KG1 (cell line): ENCODE results near the gene ANTXRL.
"Not testable (repeated sequence)": the region's sequence is repeated elsewhere in the genome, so short reads cannot be mapped to it uniquely, and the experiment has no call there.

Experiments used
- DNase-seq: peaks from one replicate; lab custom pipeline; 2025; lab: John Stamatoyannopoulos, UW

ANTXRL gene

DNA sequence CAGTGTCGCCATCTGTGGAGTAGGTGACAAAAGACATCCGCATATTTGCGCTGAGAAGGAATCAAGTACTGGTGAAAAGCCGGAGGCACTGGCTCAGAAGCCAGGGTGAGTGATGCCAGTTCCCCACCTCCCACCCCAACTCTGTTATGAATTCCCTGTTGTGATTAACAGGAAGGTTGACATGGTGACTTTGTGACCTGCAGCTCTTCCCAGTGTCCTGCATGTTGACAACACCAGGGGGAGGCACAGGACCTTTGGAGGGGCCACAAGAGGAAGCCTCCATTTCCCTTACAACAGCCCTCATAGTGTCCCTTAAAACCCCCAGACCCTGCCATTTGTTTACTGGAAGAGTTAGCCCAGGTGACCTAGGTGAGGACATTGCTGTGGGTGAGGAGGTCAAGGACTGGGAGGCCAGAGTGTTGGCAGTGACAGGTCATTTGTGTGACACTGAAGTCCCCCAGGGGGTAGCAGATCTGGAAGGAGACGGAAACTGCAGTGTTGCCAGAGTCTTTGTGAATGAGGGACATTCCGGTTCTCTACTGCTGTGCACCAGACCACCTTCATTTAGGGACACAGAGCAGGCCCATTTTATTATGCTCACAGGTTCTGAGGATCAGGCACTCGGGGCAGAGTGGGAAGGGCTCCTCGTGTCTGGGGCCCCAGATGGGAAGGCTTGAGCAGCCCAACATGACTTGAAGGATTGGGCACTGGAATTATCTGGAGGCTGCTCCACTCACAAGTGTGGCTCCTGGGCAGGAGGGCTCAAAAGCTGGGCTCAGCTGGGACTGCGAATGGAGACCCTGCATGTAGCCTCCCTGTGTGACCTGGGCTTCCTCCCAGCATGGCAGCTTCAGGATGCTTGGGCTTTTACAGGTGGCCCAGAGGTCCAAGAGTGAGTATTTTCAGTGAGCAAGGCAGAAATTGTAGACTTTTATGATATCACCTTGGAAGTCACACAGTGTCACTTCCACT, 13.0 kb upstream of the ANTXRL start:
- no peak for DNase-seq

DNA sequence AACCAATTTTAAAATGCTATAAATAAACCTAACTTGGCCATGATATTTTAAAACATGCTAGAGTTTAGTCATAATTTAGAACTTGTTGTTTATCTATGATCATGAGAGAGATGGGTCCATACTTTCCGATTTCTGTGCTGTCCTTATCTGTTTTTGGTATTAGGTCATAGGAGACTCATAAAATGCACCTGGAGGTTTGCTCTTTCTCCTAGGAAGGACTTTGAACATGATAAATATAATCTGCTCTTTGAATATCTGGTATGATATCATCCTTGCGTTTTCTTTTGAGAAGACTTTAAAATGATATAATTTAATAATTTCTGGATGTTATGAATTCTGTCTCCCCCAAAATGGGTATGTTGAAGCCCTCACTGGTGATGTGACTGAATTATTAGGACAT, 9.0 kb upstream of the ANTXRL start:
- DNase-seq = no peak

- DNase-seq = not testable (repeated sequence)
Observed at GRCh38 chr10:46282421-46282831, 4.4 kb upstream of the ANTXRL start.

GRCh38 chr10:46282842-46283574, 3.8 kb upstream of the ANTXRL start:
- no peak for DNase-seq

DNA sequence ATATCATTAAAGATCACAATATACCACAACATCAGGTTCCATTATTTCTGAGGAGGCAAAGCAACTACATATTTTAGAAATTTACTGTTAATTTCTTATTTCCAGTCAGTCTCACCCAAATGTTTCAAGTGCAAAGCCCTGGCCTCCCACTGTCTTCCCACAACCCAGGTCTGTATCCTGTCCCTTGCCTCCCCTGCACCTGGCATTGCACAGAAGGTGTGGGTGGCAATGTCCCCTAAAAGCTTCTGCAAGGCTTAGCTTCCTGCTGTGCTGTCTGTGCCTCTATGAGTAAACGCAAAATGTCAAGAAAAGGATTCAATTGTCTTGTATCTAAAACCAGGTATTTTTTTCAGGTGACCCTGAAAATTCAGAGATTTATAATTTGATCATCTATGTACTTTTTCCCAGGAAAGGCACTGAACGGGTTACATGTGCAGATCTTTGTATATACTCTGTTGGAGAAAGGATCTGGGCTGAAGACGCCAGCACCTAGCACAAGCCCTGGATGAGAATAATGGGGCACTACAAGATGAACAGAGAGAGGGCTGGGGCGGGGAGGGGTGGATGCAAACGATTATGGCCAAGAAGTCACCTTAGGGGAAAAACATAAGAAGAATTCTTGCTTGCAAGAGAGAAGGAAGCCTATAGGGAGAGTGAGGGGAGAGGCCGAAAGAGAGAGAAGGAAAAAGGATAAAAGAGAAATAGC, 3.1 kb upstream of the ANTXRL start:
- DNase-seq = no peak

DNA sequence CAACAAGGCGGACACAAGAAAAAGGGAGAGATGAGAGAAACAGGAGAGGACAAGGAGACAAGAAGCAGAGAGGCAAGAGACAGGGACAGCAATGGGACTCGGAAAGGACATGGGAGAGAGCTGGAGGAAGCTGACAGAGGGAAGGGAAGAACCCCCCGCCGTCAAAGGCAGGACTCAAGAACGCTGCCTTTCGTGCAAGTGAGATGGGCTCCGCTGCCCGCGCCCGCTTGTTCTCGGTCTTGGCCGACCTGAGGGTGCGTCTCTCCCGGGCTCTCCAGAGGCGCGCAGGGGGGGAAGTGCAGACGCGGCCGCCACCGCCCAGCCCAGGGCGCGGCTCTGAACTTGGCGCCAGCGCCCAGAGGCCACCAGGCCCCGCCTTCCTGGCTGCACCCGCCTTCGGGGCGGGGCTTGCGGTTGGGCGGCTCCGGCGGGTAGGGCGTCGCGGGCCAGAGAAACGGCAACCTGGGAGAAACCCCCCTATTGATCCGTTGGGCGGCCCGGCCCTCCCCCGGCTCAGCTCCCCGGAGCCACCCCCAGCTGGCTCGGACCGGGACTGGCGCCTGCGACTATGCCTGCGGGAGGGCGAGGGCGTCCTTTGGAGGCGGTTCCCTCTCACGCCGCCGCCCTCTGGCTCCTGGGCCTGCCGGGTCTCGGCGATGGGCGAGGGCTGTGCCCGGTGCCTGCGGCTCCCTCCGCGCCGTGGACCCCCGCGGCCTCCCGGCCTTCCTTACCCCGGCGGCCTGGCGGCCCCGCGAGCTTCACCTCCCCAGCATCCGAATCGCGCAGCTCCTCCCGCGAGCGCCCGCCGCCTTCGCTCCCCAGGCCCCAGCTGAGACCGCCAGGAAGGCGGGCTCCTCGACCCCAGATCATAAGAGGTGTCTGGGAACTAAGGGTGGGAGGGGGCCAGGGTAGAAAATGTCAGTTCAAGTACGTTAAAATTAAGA, 2.2 kb upstream of the ANTXRL start:
- peak; percentile 71 for DNase-seq

DNA sequence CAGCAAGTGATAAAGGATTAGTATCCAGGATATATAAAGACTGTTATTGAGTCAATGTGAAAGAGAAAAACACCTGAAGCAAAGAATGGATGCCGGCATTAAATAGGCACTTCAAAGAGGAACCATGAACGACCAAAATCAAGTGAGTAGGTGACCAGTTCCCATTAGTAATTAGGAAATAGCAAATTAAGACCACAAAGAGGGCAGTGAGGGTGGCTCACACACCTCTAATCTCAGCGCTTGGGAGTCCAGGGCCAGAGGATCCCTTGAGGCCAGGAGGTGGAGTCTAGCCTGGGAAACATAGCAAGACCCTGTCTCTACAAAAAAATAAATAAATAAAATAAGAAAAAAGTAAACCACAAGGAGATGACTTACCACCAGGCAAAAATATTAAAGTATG, 1.5 kb upstream of the ANTXRL start:
- no peak for DNase-seq

GRCh38 chr10:46285966-46286620, 704 bp upstream of the ANTXRL start:
- no peak for DNase-seq

GRCh38 chr10:46287846-46288477, 1.2 kb downstream of the ANTXRL start:
- no peak for DNase-seq

DNA sequence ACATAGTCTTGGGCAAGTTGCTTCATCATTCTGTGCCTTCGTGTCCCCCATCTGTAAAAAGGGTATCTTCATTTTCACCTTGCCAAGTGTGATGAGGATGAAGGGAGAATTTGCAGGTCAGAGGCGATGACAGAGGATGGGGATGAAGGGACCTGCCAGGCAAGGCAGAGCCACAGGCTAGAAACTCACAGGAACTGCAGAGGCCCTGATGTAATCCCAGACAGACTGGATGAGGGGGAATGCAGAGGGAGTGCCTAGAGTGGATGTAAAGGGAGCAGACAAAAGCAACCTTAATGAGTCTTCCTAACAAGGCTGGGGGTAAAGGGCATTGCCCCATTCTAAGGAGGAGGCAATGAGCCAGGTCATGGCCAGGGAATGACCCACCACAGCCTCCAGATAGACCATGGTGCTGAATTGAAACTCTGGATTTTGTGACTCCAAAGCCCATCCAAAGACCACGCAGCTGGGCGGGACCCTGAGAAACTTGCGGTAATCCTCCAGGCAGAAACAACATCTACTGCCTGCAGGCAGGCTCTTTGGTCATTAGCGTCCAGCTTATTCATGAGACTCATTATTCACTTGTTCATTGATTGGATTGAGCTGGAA, 1.9 kb downstream of the ANTXRL start:
- no peak for DNase-seq

DNA sequence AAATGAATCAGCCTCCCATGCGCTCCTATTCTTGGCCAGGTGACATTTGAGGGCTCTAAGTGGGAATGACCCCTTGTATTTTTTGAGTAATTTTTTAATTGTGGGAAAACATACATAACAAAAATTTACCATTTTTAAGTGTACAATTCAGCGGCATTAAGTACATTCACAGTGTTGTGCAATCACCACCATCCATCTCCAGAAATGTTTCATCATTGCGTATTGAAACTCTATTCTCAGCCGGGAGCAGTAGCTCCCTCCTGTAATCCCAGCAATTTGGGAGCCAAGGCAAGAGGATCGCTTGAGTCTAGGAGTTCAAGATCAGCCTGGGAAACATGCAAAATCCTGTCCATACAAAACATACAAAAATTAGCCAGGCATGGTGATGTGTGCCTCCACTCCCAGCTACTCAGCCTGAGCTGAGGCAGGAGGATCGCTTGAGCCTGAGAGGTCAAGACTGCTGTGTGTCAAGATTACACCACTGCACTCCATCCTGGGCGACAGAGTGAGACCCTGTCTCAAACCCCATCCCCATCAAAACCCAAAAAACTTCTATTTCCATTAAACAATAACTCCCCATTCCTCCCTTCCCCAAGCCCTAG, 2.5 kb downstream of the ANTXRL start:
- no peak for DNase-seq

GRCh38 chr10:46290101-46290886, 3.5 kb downstream of the ANTXRL start:
- no peak for DNase-seq

DNA sequence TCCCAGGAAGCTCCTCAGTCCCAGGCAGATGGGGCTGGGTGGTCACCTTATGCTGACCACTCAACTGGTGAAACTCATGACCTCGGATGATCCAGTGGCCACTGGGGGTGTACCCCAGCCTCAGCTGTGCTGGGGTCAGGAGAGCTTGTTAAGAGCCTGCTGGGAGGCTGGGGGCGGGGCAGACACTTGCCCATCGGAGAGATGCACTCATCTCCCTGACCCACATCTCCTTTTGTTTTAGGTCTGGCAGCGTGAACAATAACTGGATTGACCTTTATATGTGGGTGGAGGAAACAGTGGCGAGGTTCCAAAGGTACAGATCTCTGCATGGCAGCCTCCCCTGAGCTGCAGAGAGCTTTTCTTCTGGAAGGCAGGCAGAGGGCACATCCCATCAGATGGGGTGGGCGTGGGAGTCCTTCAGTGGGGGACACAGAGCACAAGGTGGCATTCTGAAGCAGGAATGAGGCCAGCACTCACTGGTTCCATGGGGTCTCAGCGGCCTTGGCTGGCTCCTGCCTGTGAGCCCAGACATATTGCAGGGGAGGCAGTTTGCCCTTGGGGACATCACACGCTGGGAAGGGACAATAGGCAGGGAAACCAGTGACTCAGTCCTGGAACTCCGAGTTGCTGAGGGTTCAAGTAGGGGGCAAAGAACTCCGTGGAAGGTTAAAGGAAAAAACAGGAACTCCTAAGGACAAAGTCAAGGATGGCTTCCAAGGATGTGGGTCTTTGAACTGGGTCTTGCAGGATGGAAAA, 5.2 kb downstream of the ANTXRL start:
- DNase-seq = no peak

GRCh38 chr10:46292573-46293023, 5.8 kb downstream of the ANTXRL start:
- DNase-seq = no peak

DNA sequence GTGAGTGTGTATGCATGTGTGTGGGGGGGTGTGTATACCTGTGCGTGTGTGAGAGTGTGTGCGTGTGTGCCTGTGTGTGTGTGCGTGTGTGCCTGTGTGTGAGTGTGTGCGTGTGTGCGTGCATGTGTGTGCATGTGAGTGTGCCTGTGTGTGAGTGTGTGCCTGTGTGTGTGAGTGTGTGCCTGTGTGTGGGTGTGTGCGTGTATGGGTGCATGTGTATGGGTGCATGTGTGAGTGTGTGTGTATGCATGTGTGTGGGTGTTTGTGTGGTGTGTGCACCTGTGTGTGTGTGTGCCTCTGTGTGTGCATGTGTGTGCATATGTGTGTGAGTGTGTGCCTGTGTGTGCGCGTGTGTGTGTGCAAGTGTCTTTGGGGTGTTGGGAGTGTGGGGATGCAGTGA, 6.4 kb downstream of the ANTXRL start:
- no peak for DNase-seq

DNA sequence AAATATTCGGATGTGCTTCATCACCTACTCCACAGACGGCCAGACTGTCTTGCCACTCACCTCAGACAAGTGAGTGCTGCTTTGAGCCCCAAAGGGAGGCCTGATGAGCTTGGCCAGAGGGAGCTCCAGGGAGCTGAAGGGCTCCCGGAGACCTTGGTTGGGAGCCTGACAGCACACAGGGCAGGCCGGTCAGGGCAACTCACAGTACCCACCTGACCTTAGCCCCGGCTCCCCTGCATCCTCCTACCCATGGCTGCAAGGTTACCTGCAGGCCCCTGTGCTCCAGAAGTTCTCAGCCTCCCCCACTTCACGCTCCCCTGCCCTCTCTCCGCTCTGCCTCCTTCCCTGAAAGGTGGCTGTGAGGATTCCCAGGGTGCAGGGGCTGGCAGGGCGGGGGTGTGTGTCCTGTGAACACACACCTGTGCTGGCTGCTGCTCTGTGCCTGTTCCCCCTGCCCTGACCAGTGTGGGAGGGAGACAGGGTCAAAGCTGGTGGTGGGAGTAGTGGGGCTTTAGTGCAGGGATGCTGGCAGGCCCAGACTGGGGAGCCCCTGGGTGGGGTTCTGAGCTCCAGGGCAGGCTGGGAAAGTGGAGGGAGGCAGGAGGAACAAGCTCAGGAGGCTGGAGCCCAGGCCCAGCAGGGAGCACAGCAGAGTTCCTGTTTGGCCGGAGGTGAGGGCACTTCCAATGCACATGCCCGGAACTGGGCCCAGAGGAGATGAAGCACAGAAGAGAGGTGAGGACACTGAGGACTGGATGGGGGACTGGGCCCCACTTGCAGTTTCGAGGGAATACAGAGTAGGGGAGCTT, 7.2 kb downstream of the ANTXRL start:
- DNase-seq = no peak

DNA sequence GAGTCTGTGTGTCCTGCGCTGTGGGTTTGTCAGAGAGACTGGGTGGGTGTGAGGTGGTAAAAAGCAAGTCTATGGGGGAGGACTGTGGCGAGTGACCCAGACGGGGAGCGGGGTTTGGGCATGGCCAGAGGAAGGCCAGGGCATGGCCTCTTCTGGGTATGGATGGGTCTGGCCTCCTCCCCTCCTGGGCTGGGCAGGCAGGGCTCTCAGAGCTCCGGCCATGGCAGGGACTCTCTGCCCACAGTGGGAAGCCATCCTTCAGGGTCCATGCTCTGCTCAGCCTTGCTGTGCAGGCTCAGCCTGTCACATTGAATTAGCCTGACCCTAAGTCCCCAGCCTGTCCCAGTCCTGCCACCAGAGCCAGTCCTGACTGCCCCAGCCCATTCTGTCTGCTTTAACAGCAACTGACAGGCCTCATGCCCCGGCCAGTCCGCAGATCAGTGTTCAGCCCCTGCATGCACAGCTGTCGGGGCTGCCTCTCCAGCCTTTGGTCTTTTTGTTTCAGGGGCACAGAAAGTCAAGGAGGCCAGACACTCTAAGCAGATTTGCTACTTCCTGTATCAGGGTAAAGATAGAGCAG, 7.9 kb downstream of the ANTXRL start:
- no peak for DNase-seq
